Activated T-helper 1 cell treated with Interleukin-2 at 50 U/mL for 16 hours (primary cell): ENCODE measurements around the gene NUDT14.

ENCODE experiments used
- DNase-seq: peaks from one replicate; pipeline ENCODE4 v3.0.0-alpha.2; 2020; ENCODE audit warnings: low read depth

The NUDT14 gene

GRCh38 chr14:105158794-105159193, 22.3 kb downstream of the NUDT14 start:
- DNase-seq, result no peak

DNA sequence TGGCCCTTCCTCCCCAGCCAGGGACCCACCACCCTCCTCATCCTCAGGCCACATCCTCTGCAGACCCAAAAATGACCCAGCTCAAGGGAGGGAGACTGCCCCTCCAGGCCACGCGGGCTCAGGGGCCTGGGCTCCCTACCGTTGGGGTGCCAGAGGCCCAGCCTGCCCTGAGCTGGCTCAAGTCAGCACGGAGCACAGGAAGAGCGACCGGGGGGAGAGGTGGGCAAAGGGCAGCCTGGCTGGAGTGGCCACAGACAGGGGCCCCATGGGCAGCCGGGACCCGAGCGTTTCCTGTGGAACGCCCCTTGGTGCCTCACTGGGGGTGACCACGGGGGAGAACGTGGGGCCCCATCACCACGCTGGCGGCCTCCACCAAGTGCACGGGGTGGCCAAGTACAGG, 23.2 kb downstream of the NUDT14 start:
- DNase-seq, result no peak

DNA sequence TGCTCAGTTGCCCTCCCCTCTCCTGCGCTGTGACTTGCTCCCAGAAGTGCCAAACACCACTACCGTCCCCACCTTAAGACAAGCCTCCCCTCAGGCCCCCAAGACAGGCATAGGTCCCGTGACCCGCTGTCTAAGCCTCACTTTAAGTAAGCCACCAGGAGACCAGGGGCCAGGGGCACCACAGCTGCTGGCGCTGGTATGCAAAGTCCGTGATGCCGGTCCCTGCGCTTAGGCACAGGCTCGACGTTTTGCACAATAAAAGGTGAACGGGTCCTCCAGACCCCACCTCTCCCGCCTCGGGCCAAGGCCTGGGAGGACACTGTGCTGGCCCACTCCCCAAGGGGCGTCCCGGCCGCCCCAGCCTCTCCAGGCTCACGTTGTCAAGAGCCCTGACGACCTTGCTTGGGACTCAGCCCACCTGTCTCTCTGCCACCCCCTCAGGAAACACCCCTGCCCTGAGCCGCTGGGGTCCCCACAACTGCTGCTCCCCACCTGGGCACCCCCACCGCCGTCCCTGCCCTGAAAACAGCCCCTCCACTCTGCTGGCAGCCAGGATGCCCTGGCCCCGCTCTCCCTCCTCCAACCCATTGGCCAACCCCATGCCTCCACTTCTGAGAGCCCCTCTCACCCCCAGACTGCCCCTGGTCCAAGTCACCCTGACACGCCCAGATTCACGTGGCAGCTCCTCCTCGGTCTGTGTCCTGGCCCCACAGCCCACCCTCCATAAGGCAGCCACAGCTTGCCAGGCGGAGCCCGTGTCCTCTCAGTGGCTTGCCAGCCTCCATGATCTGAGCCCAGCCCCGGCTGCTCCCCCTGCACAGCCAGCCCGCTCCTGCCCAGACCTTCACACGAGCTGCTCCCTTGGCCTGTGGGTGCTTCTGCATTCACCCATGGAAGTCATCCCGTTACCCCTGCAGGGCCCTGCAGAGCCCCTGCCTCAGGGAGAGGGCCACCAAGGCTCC, 24.4 kb downstream of the NUDT14 start:
- DNase-seq, result no peak

- DNase-seq, result no peak
These were observed 25.3 kb downstream of the NUDT14 start for GRCh38 chr14:105155681-105156413.

GRCh38 chr14:105155071-105155651, 26.0 kb downstream of the NUDT14 start:
- no peak for DNase-seq

GRCh38 chr14:105154476-105154871, 26.6 kb downstream of the NUDT14 start:
- no peak for DNase-seq

GRCh38 chr14:105153739-105154475, 27.2 kb downstream of the NUDT14 start:
- DNase-seq, result no peak

GRCh38 chr14:105153331-105153731, 27.8 kb downstream of the NUDT14 start:
- DNase-seq, result no peak

DNA sequence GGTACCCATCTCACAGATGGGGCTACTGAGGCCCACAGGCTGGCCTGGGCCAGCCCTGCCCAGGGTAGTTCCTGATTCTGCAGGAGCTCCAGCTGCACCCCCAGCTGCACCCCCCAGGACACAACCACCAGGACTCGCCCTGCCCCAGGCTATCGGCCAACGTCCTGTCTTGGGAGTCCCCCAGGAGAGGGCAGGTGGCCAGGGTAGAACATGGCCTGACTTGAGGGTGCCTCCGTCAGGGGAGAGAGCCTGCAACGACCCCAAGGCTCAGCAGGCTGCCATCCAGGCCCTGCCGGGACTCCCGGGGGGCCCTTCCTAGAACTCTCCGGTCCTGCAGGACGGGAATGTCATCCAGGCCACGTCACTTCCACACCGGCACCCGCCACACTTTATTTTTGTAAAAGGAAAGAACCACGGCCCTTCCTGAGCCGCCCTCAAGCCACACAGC, 28.3 kb downstream of the NUDT14 start:
- no peak for DNase-seq

DNA sequence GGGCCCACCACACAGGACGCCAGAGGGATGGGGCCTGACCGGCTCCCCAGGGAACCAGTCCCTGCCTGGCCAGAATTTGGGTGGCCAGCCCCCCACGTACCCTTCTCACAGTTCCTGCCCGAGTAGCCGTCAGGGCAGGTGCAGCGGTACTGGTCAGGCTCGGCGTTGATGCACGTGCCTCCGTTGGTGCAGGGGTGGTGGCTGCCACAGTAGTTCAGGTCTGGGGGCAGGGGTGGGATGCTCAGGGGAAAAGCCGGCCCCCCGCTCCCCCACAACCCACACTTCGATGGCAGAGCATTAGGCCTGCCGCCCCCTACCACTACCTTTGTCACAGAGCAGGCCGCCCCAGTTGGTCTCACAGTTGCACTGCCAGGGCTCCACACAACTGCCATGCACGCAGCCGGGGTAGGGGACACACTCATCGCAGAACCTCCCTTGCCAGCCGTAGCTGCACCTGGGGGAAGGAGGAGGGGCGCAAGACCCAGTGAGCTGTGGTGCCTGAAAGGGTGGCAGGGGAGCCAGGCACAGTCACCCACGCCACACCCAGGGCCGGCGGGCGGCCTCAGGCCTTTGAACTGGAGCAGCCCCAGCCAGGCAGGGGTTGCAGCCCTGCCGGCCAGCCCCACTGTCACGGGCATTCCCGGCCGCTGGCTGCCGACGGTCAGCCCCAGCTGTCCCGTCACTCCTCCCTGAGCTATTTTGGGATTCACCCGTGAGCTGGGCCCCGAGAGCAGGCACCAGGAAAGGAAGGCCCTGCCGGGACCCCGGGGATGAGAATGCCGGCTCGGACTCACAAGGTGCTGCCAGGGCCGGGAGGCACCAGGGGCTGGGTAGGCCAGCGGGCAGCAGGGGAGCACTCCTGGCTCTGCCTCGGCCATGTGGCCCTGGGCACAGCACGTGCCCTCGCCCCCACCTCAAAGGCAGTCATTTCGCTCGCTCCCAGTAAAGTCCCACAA, 29.0 kb downstream of the NUDT14 start:
- no peak for DNase-seq

- no peak for DNase-seq
These were observed 29.9 kb downstream of the NUDT14 start for GRCh38 chr14:105151084-105151837.

GRCh38 chr14:105150368-105151083, 30.6 kb downstream of the NUDT14 start:
- no peak for DNase-seq

DNA sequence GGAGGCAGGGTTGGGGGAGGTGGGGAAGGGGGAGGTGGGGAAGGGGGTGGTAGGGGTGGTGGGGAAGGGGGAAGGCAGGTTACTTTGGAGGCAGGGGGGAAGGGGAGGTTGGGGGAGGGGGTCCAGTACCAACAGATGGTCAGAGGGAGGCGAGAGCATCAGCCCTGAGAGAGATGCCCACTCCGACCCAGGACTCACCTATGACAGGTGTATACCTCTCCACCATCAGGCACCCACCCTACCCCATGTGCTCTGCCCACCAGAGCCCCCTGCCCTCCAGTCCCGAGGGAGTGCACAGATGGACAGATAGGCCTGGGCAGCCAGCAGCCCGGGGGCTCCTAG, 31.1 kb downstream of the NUDT14 start:
- no peak for DNase-seq

- no peak for DNase-seq
These were observed 31.8 kb downstream of the NUDT14 start for GRCh38 chr14:105149146-105149781.

GRCh38 chr14:105148604-105149145, 32.4 kb downstream of the NUDT14 start:
- no peak for DNase-seq

- DNase-seq, result no peak
These were observed 33.2 kb downstream of the NUDT14 start for GRCh38 chr14:105147671-105148603.

DNA sequence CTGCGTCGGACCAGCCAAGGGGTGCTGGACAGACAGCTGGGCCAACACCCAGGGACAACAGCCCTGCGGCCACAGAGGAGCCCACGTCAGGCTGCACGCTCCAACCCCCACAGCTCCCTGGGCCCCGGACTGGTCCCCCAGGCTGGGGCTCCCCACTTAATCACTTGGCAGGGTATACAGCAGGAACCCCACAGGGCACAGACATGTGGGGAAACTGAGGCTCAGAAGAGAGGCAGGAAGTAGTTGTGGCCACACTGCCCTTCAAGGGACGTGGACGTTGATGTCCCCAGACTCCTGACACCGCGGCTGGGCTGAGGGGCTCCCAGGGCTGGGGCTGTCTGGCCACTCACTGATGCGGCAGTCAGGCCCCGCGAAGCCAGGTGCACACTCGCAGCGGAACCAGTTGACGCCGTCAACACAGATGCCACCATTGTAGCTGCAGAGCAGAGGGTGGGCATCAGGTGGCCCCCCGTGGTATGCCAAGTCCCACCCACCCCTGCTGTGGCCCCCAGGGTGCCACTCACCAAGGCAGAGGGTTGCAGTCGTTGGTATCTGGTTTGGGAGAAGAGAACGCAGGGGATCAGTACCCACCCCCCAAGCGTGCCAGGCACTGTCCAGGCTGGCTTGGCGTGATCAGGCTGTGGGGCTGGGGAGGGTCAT, 34.0 kb downstream of the NUDT14 start:
- no peak for DNase-seq
